ENCODE results near the gene CTIF. TPM values are rescaled to one million over a fixed set of nuclear protein-coding genes. Genes with fewer than 3 reads are reported as not detected.

CTIF gene
- polyA plus RNA-seq, 4 donors, result 14.6 to 30.7 (median 22.6) TPM

GRCh38 chr18:48548921-48549320 is 10.1 kb downstream of the CTIF start:
- DNase-seq (ENCODE audit: low read depth in 4 of 4, low spot score in 3 of 4), result no peak

DNA sequence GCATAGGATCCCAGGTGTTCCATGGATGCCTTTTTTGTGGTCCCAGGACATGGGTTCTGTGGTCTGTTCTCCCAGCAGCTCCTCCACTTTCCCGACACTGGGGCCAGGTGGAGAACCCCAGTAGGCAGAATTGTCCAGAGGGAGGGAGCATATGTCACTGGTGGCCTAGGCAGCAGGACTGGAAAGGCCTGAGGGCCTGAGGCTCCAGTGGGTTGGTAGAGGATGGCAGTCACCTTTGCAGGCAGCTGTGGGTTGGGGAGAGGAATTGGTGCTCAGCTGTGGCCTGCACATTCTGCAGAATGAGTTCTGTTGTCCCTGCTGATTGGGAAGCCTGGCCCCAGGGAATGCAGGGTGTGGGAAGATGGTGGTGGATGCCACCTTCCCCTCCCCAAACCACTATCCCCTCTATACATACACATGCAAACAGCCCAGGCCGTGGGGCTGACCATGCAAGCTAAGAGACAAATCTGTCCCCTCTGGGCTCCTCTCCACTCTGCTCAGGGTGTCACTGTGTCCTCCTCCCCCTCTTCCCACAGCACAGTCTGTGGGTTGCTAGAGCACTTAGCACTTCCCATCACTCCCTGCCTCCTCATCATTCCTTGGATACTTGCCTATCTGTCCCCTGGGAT is 11.4 kb downstream of the CTIF start:
- DNase-seq (ENCODE audit: low read depth in 4 of 4, low spot score in 3 of 4), result no peak

GRCh38 chr18:48551100-48551499 is 12.3 kb downstream of the CTIF start:
- DNase-seq (ENCODE audit: low read depth in 4 of 4, low spot score in 3 of 4), result no peak

- DNase-seq (ENCODE audit: low read depth in 4 of 4, low spot score in 3 of 4), result no peak
These were observed 13.3 kb downstream of the CTIF start for GRCh38 chr18:48552130-48552529.

GRCh38 chr18:48553236-48553635 is 14.4 kb downstream of the CTIF start:
- no peak for DNase-seq (ENCODE audit: low read depth in 4 of 4, low spot score in 3 of 4)

- no peak for DNase-seq (ENCODE audit: low read depth in 4 of 4, low spot score in 3 of 4)
These were observed 16.0 kb downstream of the CTIF start for GRCh38 chr18:48554610-48555400.

DNA sequence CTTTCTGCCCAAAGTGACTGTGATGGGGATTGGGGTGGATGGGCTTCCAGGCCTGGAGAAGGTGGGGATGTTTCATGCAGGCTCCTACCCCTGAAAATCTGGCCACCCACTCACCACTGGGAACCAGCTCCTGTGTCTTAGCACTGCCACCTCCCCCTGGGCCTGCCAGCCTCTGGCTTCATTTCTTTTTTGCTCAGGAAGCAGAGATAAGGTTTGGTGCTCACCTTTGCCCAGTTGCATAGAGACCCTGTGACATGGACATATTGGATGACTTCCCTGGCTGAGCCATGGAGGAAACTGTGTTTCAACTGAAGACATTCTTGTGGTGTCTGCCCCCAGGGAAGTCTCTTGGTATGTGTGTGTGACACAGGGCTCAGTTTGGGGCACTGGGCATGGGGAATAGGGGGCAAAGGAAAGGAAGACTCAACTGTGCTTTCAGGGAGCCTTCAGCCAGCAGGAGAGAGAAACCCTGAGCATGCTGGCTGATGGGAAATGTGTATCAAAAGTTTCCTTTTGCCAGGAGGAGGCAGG is 16.7 kb downstream of the CTIF start:
- no peak for DNase-seq (ENCODE audit: low read depth in 4 of 4, low spot score in 3 of 4)

DNA sequence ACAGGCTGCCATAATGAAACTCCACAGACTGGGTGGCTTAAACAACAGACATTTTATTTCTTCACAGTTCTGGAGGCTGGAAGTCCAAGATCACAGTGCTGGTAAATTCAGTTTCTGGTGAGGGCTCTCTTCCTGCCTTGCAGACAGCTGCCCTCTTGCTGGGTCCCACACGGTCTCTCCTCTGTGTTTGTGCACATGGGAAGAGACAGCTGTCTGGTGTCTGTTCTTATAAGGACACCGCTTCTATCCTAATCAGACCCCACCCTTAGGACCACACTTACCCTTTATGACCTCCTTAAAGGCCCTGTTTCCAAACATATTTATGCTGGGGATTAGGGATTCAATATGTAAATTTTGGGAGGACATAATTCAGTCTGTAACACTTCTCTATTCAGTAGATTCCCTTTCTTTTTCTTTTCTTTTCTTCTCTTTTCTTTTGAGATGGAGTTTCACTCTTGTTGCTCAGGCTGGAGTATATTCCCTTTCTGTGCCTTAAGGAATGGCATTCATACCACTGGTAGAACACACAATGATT is 18.9 kb downstream of the CTIF start:
- DNase-seq (ENCODE audit: low read depth in 4 of 4, low spot score in 3 of 4), result no peak

GRCh38 chr18:48558248-48558647 is 19.4 kb downstream of the CTIF start:
- no peak for DNase-seq (ENCODE audit: low read depth in 4 of 4, low spot score in 3 of 4)

DNA sequence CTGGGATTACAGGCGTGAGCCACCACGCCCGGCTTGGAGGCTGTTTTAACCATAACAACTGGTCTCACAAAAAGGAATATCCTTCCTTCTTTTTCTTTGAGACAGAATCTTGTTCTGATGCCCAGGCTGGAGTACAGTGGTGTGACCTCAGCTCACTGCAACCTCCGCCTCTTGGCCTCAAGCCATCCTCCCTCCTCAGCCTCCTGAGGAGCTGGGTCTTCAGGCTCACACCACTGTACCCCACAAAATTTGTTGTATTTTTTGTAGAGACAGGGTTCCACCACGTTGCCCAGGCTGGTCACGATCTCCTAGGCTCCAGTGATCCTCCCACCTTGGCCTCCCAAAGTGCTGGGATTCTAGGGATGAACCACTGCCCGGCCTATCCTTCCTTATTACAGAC is 21.7 kb downstream of the CTIF start:
- DNase-seq (ENCODE audit: low read depth in 4 of 4, low spot score in 3 of 4), result no peak

- no peak for DNase-seq (ENCODE audit: low read depth in 4 of 4, low spot score in 3 of 4)
These were observed 23.2 kb downstream of the CTIF start for GRCh38 chr18:48562075-48562474.

DNA sequence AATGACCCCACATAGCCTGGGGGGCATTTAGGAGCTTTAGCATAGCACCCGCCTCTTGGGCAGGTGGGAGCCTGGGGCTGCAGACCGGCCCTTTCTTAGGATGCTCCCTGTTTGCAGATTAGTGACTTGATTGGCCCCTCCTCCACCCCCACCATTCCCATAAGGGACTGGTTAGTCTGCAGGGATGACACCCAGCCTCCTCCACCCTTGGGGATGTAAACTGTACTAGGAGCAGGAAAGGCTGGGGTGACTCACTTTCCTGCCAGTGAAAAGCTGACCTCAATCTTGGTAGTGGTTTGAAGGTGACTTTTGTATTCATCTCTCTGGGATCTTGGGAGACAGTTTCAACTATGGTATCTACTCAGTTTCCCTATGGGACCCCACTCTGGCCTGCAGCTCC is 24.2 kb downstream of the CTIF start:
- DNase-seq (ENCODE audit: low read depth in 4 of 4, low spot score in 3 of 4), result no peak

DNA sequence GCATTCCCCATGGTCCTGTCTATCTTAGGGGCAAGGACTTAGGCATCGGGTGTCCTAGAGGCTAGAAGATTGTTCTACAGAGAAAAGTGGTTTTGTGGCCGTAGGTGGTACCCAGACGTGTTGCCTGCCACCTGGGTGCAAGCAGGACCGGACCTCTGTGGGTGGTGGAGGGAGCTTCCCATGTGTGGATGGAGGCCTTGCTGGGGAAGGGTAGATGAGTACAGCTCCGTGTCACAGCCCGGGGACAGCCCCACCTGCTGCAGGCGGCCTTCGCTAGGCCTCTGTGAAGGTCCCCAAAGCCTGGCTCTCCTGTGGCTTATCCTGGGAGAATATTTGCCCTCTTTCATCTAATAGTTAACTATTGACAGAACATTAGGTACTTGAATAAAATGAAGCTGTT is 25.3 kb downstream of the CTIF start:
- DNase-seq (ENCODE audit: low read depth in 4 of 4, low spot score in 3 of 4), result no peak

- DNase-seq (ENCODE audit: low read depth in 4 of 4, low spot score in 3 of 4), result no peak
These were observed 26.3 kb downstream of the CTIF start for GRCh38 chr18:48565105-48565504.

DNA sequence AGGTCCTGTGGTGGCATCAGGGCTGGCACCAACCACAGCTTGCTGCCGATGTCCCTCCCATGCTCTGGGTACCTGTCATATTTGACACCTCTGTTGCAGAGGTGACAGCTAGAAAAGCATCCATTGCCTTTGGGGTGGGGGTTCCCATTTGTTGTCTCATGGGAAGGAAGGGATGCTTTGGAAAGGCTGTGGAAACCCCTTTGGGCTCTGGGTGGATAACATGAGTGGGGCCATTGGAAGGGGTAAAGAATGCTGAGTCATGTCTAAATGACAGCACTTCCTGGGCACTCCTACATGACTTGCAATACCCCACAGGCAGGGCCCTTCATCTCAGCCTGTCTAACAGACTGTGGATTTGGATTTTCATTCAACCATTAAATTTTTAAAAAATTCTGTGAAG is 27.8 kb downstream of the CTIF start:
- DNase-seq (ENCODE audit: low read depth in 4 of 4, low spot score in 3 of 4), result no peak

GRCh38 chr18:48567388-48567787 is 28.6 kb downstream of the CTIF start:
- DNase-seq (ENCODE audit: low read depth in 4 of 4, low spot score in 3 of 4), result no peak

- no peak for DNase-seq (ENCODE audit: low read depth in 4 of 4, low spot score in 3 of 4)
These were observed 30.5 kb downstream of the CTIF start for GRCh38 chr18:48569139-48569914.

DNA sequence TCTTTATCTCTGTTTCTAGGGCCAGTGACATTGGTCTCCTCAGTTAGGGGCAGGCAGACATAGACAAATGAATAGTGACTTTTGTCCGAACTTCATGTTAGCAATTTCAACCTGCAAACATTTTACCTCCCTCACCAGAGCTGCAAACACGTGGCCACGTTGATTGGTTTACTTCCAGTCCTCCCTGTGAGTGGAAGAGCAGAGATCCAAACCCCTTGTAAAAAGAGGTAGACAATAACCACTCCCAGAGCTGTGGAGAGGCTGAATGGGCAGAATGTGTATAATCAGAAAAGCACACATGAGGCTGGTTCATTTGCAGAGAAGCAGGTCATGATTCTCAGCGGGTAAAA is 31.1 kb downstream of the CTIF start:
- DNase-seq (ENCODE audit: low read depth in 4 of 4, low spot score in 3 of 4), result no peak

- no peak for DNase-seq (ENCODE audit: low read depth in 4 of 4, low spot score in 3 of 4)
These were observed 31.5 kb downstream of the CTIF start for GRCh38 chr18:48570313-48570712.

- DNase-seq (ENCODE audit: low read depth in 4 of 4, low spot score in 3 of 4), result no peak
These were observed 33.0 kb downstream of the CTIF start for GRCh38 chr18:48571639-48572384.

Data from left renal pelvis (tissue), 4 donors.